ENCODE measurements around the gene EFNA3.

Gene EFNA3

GRCh38 chr1:155061381-155062150, 17.1 kb upstream of the EFNA3 start:
- TF ChIP-seq REST (IDR thresholded peaks at IDR 0.05; ENCODE audit: insufficient read depth in 1 of 2, low read depth in 2 of 2, low read length in 2 of 2) (0 out of 4 replicates have a peak, but pooled peaks of 1 of the 2 experiments have one; percentile 12), TAF1 (IDR thresholded peaks at IDR 0.05; ENCODE audit: borderline replicate concordance, insufficient read depth, low read length) (no peak)

GRCh38 chr1:155062151-155062686, 16.4 kb upstream of the EFNA3 start:
- TF ChIP-seq POLR2AphosphoS5 (IDR thresholded peaks at IDR 0.05; ENCODE audit: low read depth, low read length), result no peak

DNA sequence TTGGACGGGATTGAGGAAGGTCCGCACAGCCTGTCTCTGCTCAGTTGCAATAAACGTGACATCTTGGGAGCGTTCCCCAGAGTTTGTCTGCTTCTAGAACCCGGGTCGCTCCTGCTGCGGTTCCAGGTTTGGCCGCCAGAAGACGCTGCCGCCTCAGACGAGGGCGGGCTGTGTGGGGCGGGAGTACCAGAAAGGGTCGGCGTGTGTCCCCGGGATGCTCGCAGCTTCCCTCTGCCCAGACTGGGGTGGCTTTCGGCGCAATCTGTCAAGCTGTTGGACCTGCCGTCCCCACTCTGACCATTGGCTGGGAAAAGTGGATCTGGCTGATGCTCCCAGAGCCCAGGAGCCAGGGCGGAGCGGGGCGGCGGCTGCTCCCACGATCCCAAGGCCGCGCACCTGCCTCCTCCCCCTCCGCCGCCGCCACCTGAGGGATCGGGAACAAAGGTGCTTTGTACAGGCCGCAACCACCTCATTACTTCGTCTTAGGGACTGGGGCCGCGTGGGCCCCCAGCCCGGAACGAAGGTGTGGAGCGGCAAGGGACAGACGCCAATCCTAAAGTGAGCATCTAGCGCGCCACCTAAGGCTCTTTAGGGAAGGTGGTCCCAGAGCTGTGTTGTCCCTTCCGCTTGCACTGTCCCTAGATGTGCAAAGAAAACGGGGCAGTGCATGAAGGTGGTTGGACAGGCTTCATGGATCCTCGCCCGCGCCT, 15.8 kb upstream of the EFNA3 start:
- no peak for TF ChIP-seq TAF1 (IDR thresholded peaks at IDR 0.05; ENCODE audit: borderline replicate concordance, insufficient read depth, low read length)

DNA sequence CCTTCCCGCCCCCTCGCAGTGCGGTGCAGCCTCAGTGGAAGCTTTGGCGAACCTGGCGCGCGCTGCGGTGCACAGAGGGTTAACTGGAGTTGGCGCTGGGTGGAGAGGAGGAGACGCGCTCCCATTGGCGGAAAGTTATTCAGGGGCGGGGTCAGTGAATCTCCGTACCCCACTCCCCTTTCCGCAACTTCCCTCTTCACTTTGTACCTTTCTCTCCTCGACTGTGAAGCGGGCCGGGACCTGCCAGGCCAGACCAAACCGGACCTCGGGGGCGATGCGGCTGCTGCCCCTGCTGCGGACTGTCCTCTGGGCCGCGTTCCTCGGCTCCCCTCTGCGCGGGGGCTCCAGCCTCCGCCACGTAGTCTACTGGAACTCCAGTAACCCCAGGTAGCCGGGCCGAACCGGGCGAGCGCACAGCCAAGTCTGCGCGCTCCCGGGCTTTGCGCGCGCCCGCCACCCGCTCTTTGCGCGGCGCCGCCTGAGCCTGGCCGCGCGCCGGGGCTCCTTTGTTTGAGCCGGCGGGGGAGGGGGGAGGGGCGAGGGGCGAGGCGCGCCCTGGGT, 15.0 kb upstream of the EFNA3 start, which contains the start of gene EFNA4:
Gene EFNA4, plus strand, starts transcription at position 191 of the 561 bp plus-strand sequence. Its CDS starts 84 bp downstream, at position 275.
- 0 out of 4 replicates have a peak, but pooled peaks of 1 of the 2 experiments have one; percentile 12 for TF ChIP-seq REST (IDR thresholded peaks at IDR 0.05; ENCODE audit: insufficient read depth in 1 of 2, low read depth in 2 of 2, low read length in 2 of 2)
- TF ChIP-seq SIN3A (IDR thresholded peaks at IDR 0.05; ENCODE audit: borderline replicate concordance, insufficient read depth, low read length), result peak; percentile 22; the same call in 1 of the 2 replicates
- TF ChIP-seq TAF1 (IDR thresholded peaks at IDR 0.05; ENCODE audit: borderline replicate concordance, insufficient read depth, low read length), result peak; percentile 82; the same call in 1 of the 2 replicates
- TF ChIP-seq FOXP2 (optimal IDR thresholded peaks at IDR 0.05; ENCODE audit: borderline replicate concordance, extremely low read depth, extremely low read length, insufficient read depth), result no peak
- TF ChIP-seq POLR2AphosphoS5 (IDR thresholded peaks at IDR 0.05; ENCODE audit: low read depth, low read length), result peak; percentile 95

DNA sequence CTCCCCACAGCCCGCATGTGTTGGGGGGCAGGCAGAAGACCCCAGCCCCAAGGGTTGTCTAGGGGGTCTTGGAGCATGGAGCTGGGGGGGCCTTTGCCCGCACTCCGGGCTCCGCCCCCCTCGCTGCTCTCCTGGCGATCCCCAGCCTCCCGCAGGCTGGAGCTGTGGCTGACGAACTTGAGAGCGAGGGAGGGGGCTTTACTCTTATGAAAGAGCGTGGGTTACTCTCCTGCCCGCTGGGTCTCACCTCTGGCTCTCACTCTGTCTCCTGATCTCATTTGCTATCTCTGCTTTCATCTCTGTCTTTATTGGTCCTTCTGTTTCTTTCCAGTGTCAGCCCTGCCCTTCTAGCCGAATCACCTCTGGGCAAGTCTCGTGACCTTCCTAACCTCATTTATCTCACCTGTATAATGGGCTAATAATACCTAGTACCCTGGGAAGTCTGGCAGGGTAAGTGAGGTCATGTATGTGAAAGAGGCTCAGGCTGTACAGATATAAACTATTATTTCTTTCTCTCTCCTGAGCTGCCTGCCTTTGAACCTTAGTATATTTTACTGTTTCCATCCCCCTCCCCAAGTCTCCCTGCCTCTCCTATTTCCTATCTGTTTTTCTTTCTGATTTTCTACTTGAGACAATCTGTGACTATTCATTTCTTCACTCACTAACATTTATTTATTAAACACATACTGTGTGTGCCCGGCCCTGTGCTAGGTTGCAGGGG, 14.4 kb upstream of the EFNA3 start:
- TF ChIP-seq SIN3A (IDR thresholded peaks at IDR 0.05; ENCODE audit: borderline replicate concordance, insufficient read depth, low read length) (no peak), TAF1 (IDR thresholded peaks at IDR 0.05; ENCODE audit: borderline replicate concordance, insufficient read depth, low read length) (no peak), POLR2AphosphoS5 (IDR thresholded peaks at IDR 0.05; ENCODE audit: low read depth, low read length) (no peak), REST (IDR thresholded peaks at IDR 0.05; ENCODE audit: insufficient read depth in 1 of 2, low read depth in 2 of 2, low read length in 2 of 2) (no peak), FOXP2 (optimal IDR thresholded peaks at IDR 0.05; ENCODE audit: borderline replicate concordance, extremely low read depth, extremely low read length, insufficient read depth) (no peak)

All from PFSK-1 (cell line).